Measurements from ENCODE around the gene NAV2. TPM values are rescaled to one million over a fixed set of nuclear protein-coding genes. Genes with fewer than 3 reads are reported as not detected.
A peak's percentile ranks its signal among the peaks of the same experiment; 100 is the strongest.

The NAV2 gene
- total RNA-seq, 1 experiment from 2014 or later = 1.8 TPM

DNA sequence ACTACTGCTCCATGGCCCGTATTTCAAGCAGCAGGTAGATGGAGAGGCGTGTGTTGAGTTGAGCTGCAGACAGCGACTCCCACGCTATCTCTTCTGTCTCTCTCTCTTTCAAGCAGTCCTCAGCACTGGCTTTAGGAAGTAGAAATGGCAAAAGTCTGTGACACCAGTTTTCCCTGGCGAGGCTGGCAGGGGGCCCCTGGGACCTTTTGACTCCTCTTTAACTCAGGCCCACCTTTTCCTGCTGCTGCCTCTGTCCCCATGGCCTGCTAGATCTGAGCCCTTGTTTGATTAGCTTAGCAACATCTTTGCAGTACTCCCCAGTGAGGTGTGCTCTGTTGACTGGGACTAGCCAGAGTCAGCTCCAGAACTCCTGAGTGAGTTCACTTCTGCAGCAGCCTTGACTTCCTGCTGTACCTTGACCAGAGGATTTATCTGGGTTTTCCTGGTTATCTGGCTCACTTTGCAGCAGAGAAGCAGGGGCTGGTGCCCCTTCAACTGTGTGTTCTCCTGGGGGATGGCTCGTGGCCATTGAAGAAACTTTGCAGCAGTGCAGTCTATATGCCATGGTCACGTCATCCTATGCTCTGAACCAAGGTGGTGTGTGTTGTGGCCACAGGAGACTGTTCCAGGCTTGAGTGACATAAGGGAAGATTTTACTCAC, 263.8 kb downstream of the NAV2 start:
- no peak for DNase-seq (ENCODE audit: low read depth)

DNA sequence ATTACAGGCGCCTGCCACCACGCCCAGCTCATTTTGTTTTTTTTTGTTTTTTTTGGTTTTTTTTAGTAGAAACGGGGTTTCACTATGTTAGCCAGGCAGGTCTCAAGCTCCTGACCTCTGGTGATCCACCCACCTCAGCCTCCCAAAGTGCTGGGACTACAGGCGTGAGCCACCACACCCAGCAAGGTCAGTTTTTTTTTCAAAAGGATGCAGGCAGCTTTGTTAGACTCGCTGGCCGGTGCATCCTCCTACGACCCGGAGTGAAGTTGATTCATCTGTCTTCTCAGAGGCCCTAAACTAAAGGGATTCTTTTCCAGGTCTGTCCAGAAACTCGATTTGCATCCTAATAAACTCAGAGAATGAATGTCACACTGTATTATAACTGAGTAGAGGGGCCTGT, 265.3 kb downstream of the NAV2 start:
- DNase-seq (ENCODE audit: low read depth) = no peak

DNA sequence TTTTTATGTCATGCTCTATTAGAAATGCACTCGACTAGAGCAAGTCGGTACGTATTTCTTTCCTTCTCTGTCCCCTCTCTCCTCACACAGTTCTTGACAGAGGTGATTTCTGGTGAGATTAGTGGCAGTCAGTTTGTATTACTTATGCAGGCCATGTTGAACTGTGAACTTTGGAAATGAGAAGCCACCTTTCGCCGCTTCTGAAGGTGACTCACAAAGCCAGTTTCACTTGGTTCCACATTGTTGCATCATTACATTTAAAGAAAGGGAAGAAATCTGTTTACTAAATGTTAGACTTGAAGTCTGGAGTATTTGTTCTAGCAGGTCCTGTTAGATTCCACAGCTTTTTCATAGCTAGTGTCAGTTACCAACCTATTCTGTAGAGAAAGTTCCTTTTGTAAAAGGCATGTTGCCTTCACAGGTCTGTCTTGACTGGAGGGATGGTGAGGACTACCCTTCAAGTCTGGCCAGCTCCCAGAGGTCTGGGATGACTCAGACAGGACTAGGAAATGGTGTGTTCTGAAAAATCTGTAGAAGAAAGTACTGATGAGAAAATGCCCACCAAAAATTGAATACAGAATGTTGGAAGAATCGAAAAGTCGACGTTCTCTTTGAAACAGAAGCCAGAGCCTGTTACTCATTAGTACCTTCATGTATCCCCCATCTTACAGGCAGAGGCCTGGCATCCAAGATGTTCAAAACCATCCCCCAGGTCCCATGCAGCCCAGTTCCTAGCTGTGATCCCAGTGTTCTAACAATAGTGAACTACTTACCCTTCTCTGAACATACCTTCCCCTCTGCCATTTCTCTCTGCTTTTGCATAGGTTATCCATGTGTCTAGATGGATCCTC, 266.3 kb downstream of the NAV2 start:
- DNase-seq (ENCODE audit: low read depth) = peak; percentile 46

DNA sequence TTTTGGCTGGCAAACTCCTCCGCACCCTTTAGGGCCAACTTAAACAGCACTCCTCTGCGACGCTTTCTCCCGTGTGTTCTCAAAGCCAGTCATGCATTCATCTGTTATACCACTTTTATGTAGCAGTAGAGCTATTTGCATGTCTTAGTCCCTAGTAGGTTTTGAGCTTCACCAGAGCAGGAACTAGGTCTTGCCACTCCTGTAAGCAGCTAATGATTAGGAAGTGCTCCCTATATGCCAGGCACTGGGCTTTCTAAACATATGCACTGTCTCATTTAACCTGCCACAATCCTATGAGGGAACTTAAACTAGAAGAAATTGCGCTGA, 266.8 kb downstream of the NAV2 start:
- no peak for DNase-seq (ENCODE audit: low read depth)

DNA sequence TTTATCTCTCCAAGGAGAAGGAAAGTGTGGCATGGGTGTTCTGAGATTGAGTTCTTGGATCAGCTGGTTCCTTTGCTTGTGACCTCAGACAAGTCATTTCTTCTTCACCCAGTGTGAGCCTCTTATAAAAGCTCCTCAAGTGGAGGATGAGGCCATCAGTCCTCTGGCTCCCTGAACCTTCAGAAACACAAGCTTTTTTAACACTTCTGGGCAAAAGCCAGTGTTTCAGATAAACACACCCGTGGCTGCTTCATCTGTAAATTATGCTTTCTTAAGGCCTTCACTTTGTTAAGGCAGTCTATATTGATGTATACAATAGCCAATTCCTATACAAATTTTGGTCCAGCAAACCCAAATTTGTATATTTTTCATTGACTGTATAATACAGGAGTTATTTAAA, 267.8 kb downstream of the NAV2 start:
- no peak for DNase-seq (ENCODE audit: low read depth)

DNA sequence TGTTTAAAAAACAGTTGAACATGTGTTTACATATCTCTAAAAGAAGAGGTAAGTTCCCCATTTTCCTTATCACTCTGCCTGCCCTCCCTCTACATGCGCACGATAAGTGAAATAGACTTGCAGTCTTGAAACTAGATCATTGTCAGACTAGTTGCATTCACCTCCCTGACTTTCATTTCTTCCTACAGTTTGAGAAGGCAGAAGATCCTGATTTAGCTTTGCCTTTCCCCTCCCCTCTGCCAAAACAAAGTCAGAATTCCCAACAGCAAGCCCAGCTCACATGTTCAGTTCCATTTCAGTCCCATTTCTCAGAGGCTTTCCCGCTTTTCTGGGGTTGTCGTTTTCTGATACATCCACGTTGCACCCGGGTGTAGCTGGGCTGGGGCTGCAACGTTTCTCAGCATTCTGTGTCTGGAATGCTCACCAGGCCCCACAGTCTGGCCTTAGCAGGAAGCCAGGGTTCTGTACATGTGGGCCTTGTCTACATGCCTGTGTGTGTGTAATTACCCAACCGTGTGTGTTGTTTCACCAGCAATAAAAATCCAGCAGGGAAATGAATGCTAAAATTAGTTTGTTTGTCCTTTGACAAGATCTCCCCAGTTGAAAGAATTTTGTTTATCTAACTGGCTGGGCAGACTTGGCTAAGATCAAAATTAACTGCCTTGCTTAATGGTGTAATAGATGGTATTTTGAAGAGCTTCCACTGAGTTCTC, 268.5 kb downstream of the NAV2 start:
- DNase-seq (ENCODE audit: low read depth) = no peak

DNA sequence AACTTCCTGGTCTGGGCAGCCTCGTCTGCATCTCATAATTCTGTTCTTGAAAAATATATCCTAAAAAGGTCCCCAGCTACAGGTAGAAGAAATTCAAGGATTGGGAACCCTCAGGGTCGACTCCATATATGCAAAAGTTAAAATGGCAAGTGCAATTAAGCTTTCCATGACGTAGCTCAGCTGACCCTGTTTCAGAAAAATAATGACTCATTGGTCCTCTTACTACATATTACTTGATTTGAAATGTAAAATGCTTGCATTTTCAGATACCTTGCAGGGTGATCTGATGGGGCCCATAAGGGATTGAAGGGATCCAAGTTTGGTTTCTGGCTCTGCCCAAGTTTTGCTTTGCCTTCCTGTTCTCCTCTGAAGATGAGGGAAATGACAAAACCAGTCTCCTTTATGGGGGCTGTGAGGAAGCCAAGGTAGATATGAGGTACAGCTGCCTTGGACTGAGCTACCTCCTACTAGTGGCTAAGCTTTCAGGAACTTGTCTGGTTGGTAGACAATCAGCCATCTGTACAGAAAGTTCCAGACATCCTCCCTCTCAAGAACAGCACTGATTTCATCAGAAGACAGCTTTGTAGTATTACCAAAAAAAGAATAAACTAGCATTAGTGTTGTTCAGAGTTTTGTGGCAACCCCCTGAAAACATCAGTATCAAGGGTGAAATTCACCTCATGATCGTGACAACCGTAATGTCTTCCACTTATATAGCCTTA, 270.3 kb downstream of the NAV2 start:
- DNase-seq (ENCODE audit: low read depth) = no peak

DNA sequence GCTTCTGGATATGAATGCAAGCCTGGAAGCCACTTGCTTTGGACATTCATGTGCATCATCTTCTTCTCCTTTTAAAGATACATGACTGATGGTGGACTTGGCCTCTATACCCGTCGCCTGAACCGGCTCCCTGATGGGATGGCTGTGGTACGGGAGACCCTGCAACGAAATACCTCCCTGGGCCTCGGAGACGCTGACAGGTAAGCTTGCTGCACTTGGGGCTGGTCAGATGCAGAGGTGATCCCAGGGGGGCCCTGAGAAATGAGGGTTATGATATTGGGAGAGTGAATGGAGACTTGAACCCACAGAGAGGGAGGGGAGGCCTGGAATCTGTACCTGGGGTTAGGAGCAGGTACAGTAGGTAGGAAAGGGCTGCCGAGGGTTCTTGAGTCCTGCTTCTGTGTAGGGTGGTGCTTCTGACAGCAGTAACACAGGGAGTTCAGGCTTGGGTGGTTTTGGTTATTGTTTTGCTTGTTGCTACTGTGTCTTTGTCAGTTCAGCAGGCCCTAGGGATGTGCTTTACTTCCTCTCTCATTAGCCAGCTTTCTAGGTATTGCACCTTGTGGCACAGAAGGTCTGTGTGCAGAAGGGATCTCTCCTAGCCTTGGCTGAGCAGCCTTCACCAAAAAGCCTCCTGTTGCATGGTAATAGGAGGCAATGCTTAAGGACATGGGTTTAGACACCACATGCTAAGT, 271.6 kb downstream of the NAV2 start:
- no peak for DNase-seq (ENCODE audit: low read depth)

DNA sequence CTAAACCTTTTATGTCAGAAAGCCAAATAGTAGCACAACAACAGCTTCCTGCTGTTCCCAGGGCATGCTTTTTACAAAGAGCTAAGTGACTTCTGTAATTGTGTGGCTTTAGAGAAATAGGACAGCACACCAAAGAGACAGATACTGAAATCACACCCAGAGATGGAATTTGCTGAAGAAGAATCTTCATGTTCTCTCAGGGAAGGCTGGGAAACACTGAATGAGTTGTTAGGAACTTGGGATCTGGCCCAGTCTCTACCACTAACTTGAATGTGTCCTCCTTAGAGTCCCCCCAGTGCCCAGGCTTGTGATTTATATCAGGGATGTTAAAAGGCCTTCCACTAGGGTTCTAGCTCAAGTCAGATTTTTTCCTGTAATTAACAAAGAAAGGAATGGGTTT, 272.5 kb downstream of the NAV2 start:
- DNase-seq (ENCODE audit: low read depth) = no peak

DNA sequence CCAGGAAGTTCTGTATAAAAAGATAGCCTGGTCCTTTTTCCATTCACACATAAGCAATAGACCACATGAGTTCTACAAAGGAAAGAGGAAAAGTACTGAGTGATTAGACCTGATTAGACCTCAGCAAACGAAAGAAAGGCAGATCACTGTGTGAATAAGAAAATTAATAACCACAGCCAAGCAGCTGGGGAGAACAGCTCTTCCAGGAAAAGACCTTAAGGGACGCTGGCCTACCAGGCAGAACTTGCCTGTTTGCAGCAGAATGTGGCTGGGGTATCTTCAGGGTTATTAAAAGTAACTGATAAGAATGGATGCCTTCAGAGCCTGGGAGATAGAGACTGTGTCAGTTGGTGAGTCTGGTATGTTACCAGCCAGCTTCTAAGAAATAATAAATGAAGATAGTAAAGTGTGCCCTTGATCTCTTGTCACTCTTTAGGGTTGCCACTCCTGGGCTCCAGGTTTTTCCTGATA, 274.7 kb downstream of the NAV2 start:
- no peak for DNase-seq (ENCODE audit: low read depth)

DNA sequence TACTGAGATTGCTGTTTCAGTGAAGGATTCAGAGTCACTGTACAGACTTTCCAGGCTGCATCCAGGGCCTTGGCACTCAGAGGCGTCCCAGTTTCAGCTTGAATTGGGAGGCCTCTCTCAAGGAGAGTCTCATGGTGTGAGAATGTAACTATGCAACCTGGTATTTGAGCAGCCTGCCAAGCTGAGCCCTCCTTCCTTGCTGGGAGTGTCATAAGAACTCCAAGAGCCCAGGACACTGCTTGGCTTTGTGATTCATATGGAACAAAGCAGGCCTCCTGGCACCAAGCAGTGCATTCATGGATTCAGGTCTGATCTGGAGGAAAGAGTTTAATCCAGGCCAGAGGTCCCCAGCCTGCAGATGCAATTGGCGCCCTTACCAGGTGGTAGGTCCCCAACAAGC, 276.0 kb downstream of the NAV2 start:
- DNase-seq (ENCODE audit: low read depth) = no peak

DNA sequence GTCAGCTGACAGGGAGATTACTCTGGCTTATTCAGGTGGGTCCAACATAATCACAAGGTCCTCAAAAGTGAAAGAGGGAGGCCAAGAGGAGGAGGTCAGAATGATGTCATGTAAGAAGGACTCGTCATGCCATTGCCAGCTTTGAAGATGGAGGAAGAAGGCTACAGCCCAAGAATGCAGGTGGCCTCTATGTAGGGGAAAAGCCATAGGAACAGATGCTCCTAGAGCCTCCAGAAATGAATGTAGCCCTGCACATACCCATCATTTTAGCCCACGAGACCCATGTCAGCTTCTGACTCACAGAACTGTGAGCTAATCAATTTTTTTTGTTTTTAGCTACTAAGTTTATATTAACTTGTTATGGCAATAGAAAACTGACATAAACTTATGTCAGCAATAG, 276.6 kb downstream of the NAV2 start:
- DNase-seq (ENCODE audit: low read depth) = no peak

DNA sequence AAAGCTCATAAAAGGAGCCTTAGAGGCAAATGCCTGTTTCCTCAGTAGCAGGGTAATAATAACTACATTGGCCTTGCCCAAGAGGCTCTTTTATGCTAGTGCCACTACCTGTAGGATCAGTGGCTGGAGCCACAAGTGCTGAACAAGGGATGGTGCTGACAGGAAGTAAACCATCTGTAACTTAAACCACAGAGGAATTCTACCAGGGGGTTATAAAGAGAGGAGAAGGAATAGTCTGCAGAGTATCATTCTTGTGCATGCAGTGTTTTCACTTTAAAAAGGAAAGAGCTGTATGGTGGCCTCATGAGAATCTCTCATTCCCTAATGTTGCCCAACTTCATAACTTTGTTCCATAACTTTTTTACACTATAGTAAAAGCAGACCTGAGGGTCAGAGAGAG, 279.5 kb downstream of the NAV2 start:
- no peak for DNase-seq (ENCODE audit: low read depth)

DNA sequence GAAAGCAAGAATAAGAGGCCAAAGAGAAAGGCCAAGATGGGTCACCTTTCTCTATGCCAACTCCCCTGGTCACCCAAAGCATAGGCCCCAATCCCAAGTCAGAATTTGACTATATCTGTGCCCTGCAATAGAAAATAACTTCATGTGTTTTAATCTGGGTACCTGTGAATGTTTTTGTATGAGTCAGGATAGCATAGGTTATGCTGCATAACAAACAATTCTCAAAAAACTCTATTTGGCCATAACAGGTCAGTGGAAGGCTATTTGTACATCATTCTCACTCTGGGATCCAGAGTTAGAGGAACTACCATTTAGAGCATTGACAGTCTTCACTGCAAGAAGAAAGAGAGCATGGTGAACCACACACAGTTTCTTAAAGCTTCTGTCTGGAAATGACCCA, 280.4 kb downstream of the NAV2 start:
- no peak for DNase-seq (ENCODE audit: low read depth)

DNA sequence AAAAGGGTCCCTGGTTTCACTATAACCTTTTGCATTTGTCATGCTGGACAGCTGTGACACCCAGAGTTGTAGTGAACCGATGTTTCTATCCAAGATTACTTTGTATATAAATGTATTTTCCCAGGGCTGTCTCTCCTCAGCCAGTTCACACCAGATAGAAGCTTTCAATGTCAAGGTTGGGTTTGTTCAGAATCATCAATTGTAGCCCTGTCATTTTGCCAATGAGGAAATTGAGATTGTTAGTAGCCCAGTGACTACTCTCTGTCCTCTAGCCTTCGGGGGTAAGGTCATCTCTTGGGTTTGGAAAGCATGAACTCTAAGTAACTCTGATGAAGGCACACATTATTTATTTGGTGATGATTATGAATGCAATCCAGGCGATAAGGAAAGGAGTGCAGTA, 282.0 kb downstream of the NAV2 start:
- DNase-seq (ENCODE audit: low read depth) = no peak

DNA sequence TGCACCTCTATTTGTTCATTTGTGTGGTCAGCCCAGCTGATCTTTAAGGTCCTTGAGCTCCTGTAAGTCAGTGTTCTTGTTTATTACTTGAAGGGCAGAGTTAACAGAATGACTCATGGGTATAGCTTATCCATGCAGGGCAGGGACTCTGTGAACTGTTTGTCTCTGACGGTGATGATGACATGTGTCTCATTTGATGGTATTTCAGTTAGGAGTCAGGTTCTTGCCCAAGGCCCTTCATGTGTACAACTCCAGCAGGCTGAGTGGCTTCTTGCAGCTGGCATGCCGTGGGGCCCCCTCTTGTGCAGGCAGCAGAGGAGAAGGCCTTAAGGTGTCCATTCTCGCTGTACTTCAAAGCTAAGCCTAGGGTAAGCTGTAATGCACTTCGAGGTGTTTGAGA, 282.5 kb downstream of the NAV2 start:
- DNase-seq (ENCODE audit: low read depth) = peak; percentile 34

DNA sequence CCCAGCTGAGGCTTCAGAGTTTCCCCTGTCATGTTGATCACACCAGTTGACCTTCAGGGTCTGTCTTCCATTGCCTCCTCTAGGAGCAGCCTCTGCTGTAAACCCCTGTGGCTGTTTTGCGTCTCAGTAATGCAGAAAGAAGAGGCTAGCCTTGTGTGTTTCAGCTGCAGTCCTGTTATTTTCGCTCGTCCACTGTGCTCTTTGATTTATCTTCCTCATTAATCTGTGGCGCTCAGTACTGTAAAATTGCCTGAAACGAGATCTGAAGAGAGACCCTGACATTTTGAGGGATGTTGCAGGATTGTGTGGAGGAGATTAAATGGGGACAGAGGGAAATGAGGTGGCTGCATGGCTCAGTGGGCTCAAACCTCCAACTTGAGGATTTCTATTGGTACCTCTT, 283.9 kb downstream of the NAV2 start:
- DNase-seq (ENCODE audit: low read depth) = no peak

DNA sequence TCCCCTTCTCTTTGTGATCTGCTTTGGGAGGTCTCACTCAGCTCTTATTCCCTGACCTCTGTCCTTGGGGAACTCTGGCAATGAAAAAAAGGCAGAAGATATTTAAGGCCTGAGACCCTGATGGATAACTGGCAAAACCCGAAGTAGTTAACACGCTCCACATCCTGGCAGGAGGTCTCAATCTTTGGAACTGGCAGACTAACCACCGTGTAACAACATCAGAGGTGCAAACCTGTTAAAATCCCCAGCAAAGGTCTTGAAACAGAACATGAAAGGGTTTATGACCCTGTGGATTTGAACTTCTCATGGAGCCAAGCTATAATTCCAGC, 287.3 kb downstream of the NAV2 start:
- no peak for DNase-seq (ENCODE audit: low read depth)

DNA sequence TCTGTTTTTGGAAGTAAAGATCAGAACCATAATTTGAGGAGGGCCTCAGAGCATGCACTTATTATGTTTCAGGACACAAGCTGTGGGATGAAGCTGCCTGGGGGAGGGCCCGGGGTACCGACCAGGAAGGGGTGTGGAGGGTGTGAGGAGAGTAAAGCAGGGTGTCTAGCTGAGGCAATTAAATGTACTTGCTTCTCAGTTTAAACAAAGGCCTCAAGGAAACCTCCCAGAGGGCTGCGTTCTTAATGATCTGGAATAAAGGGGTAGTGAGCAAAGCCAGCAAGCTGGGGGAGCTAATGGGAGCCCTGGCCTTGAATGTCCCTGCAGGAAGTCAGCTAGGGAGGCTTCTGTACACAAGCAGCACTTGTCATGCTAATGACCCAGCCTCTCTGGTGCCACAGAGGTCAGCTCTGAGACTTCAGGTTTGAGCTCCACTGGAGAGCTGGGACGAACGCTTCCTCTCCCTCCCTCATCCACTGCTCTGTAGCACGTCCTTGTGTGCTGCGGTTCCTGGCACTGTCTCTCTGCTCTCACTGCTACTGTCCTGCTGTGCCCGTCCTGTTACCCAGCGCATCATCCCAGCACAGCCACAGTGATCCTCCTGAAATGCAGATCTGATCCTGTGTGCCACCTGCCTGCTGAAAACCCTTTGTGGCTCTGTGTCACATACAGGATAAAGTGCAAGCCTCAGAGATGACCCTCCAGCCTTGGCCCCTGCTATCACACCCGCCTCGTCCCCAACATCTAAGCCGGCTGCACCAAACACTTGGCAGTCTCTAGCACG, 287.9 kb downstream of the NAV2 start:
- DNase-seq (ENCODE audit: low read depth) = no peak

DNA sequence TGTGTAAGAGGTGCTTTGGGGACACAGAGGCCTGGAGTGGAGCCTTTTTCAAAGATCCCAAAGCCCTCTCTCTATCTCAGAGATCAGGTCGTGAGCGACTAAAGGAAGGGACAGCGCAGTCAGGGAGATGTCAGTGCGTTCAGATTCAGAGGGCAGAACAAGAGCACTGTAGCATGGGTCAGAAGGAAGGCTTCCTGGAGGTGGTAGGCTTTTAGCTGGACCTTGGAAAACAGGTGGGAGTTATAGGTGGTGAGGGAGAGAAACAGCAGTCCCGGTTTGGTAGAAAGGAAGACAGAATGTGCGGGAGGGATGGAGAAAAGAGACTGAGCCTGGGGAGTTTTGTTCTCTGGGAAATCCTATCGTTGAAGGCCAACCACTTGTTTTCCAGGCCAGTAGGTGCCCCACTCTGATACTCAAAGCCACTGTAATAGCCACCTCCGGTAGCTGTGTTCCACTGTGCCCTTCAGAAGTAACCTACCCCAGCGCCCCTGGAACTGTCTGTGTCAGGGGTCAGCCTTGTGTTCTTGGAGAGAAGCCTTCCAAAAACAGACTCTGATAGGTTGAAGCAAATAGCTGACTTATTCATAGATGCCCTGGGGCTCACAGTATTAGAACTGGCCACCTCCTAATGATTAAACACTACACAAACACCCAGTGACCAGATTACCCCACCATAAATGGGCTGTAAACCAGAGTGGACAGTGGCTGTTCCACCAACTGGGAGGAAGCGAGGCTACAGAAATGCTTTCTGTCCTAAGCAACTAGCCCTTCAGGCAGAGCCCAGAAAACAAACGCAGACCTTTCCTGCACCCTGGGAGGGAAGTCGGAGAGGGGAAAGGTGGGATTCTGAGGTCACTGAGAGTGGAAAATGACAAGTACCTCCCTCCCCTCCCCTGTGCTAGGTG, 289.9 kb downstream of the NAV2 start:
- DNase-seq (ENCODE audit: low read depth) = no peak

All from Daoy (cell line).